Body of pancreas (tissue), 4 donors: ENCODE data around the gene DMBT1. TPM values are rescaled to one million over a fixed set of nuclear protein-coding genes. Genes with fewer than 3 reads are reported as not detected.

Source experiments
- ATAC-seq: fragments of 150-250 bp; one replicate; pipeline ENCODE4 v1.9.1; 2016
- DNase-seq, 4 donors: peaks; one replicate each; pipeline ENCODE4 v3.0.0-alpha.2; 2019
- H3K27ac ChIP-seq, 4 donors: fragments of 200-600 bp; sonication (generic); 1 replicate in 3 of 4; 2 replicates in 1 of 4; pipeline versions ENCODE4 v1.5.1 to v1.6.1; 2016 to 2019; ENCODE audit warnings: mild to moderate bottlenecking in 1 of 4, mixed read lengths in 1 of 4, moderate library complexity in 1 of 4
- H3K27me3 ChIP-seq, 2 donors: fragments of 200-600 bp; sonication (generic); one replicate each; pipeline ENCODE4 v1.6.0; 2016; ENCODE audit warnings: mild to moderate bottlenecking in 1 of 2
- H3K36me3 ChIP-seq, 2 donors: fragments of 200-600 bp; sonication (generic); replicated peaks in 1 of 2; 2 replicates each; pipeline ENCODE4 v1.5.1; 2016; ENCODE audit warnings: low read depth in 2 of 2; ENCODE audit not compliant: insufficient read depth in 1 of 2
- H3K4me1 ChIP-seq: fragments of 200-600 bp; sonication (generic); one replicate; pipeline ENCODE4 v1.6.0; 2016
- H3K4me3 ChIP-seq, 2 donors: fragments of 200-600 bp; sonication (generic); 1 replicate in 1 of 2; 2 replicates in 1 of 2; pipeline ENCODE4 v1.5.1; 2016 to 2019
- H3K9me3 ChIP-seq, 3 donors: fragments of 200-600 bp; sonication (generic); 1 replicate in 2 of 3; 2 replicates in 1 of 3; pipeline ENCODE4 v1.5.1; 2016
- CTCF ChIP-seq, 7 experiments: fragments of 450-650 bp in 4 of 7; fragments of 200-600 bp in 3 of 7; sonication (generic) in 3 of 7; IDR thresholded peaks; one replicate each; pipeline ENCODE4 v1.5.1; 2016 to 2019; ENCODE audit warnings: antibody characterized with exemption in 7 of 7
- POLR2A ChIP-seq, 3 donors: fragments of 450-650 bp; IDR thresholded peaks; one replicate each; pipeline ENCODE4 v1.6.1; 2016; ENCODE audit warnings: antibody characterized with exemption in 3 of 3, mild to moderate bottlenecking in 2 of 3
- WGBS, 2 donors: methylation state at CpG; one replicate each; pipeline ENCODE4 v1.1.5; 2017; 5-methylcytosine and 5-hydroxymethylcytosine counted together
- intact Hi-C: fragments of 100-400 bp; cut with DNase I; formaldehyde crosslinking; loops from one replicate; pipeline ENCODE4 v1.15.1; 2023
- total RNA-seq, 2 donors: library from RNA; depleted of rRNA; stranded (reverse); fragments of >200 nt; gene quantifications; one replicate each; pipeline ENCODE4 v1.1.0, GENCODE V29; 2016

DMBT1 gene
- total RNA-seq, 2 donors from 2014 or later: 0.26 to 0.33 TPM

GRCh38 chr10:122639801-122640200 is 79.2 kb downstream of the DMBT1 start:
- peaks cover 32% of the 10 kb centered on the region for H3K4me1 ChIP-seq
- H3K4me3 ChIP-seq: no peak overlapping the region
- intact Hi-C loops: loop anchor here (5.0 kb wide), 1 partner anchor 68 kb away; no protein-coding TSS in a partner anchor
- no peaks in the 10 kb centered on the region for H3K9me3 ChIP-seq
- no peak for ATAC-seq
- no peaks in the 10 kb centered on the region for H3K27me3 ChIP-seq
- no peaks in the 10 kb centered on the region for H3K36me3 ChIP-seq
- H3K27ac ChIP-seq: no peak overlapping the region
- no peak for DNase-seq
- TF ChIP-seq POLR2A (IDR thresholded peaks at IDR 0.05) (no peak), CTCF (IDR thresholded peaks at IDR 0.05) (no peak)
- 86 to 92% methylated on average over 7 of the region's 7 CpGs for WGBS, 2 donors

GRCh38 chr10:122640921-122641320 is 80.4 kb downstream of the DMBT1 start:
- no peak for ATAC-seq
- intact Hi-C loops: loop anchor here (5.0 kb wide), 1 partner anchor 66 kb away; no protein-coding TSS in a partner anchor

GRCh38 chr10:122642726-122643605 is 82.4 kb downstream of the DMBT1 start:
- H3K4me1 ChIP-seq: peaks cover 8% of the 10 kb centered on the region
- no peak overlapping the region for H3K27ac ChIP-seq
- H3K4me3 ChIP-seq: no peak overlapping the region
- WGBS, 2 donors: 92% methylated on average over 25 to 28 of the region's 31 CpGs
- H3K9me3 ChIP-seq: no peaks in the 10 kb centered on the region
- TF ChIP-seq CTCF (IDR thresholded peaks at IDR 0.05) (no peak), POLR2A (IDR thresholded peaks at IDR 0.05) (no peak)
- DNase-seq (no peak), ATAC-seq (no peak)
- no peaks in the 10 kb centered on the region for H3K36me3 ChIP-seq
- H3K27me3 ChIP-seq: no peaks in the 10 kb centered on the region
- intact Hi-C loops: loop anchor here (5.0 kb wide), 1 partner anchor 64 kb away; no protein-coding TSS in a partner anchor

More at GRCh38 chr10:122640921-122641320, 80.4 kb downstream of the DMBT1 start:
- Histone ChIP-seq H3K9me3 (no peaks in the 10 kb centered on the region), H3K4me3 (no peak overlapping the region), H3K27me3 (no peaks in the 10 kb centered on the region), H3K4me1 (peaks cover 28% of the 10 kb centered on the region), H3K27ac (no peak overlapping the region), H3K36me3 (no peaks in the 10 kb centered on the region)
- WGBS, 2 donors: 68 to 81% methylated on average over 3 of the region's 3 CpGs
- TF ChIP-seq CTCF (IDR thresholded peaks at IDR 0.05) (no peak), POLR2A (IDR thresholded peaks at IDR 0.05) (no peak)
- DNase-seq: no peak

GRCh38 chr10:122643931-122644534 is 83.5 kb downstream of the DMBT1 start:
- TF ChIP-seq POLR2A (IDR thresholded peaks at IDR 0.05) (no peak), CTCF (IDR thresholded peaks at IDR 0.05) (no peak)
- Histone ChIP-seq H3K4me3 (no peak overlapping the region), H3K36me3 (no peaks in the 10 kb centered on the region), H3K4me1 (peaks cover 7% of the 10 kb centered on the region), H3K9me3 (no peaks in the 10 kb centered on the region), H3K27ac (no peak overlapping the region), H3K27me3 (no peaks in the 10 kb centered on the region)
- intact Hi-C loops: loop anchor here (5.0 kb wide), 1 partner anchor 63 kb away; no protein-coding TSS in a partner anchor
- no peak for ATAC-seq
- 86 to 91% methylated on average over 4 to 13 of the region's 13 CpGs for WGBS, 2 donors
- no peak for DNase-seq
